Motor neuron (in vitro differentiated cells): Measurements from ENCODE around the gene LRRC57. TPM values are rescaled to one million over a fixed set of nuclear protein-coding genes. Genes with fewer than 3 reads are reported as not detected.

Experiments used
- ATAC-seq, 8 experiments: fragments of 200-7000 bp; cut with Tn5 transposase; replicated peaks in 6 of 8; 2 replicates each; pipeline ENCODE4 v1.8.0; 2021; ENCODE audit warnings: mild to moderate bottlenecking in 8 of 8, moderate library complexity in 8 of 8
- H3K27ac ChIP-seq, 2 donors: fragments of 250-450 bp; sonication (Bioruptor Pico); 2 replicates each; pipeline ENCODE4 v1.9.0; 2021; ENCODE audit warnings: antibody characterized with exemption in 2 of 2, mild to moderate bottlenecking in 2 of 2, moderate library complexity in 1 of 2
- H3K4me1 ChIP-seq, 2 donors: fragments of 250-450 bp; sonication (Bioruptor Pico); replicated peaks in 1 of 2; 2 replicates each; pipeline ENCODE4 v1.6.1; 2021; ENCODE audit warnings: antibody characterized with exemption in 2 of 2, mild to moderate bottlenecking in 2 of 2, moderate library complexity in 1 of 2
- H3K4me3 ChIP-seq, 5 donors: fragments of 250-450 bp; sonication (Bioruptor Pico); 2 replicates each; pipeline ENCODE4 v1.9.0; 2021; ENCODE audit warnings: antibody characterized with exemption in 5 of 5, mild to moderate bottlenecking in 5 of 5, moderate library complexity in 4 of 5
- WGBS, 10 experiments: fragments of 450-650 bp; shearing (Covaris generic); methylation state at CpG; one replicate each; pipeline ENCODE4 v1.0.0; 2022; 5-methylcytosine and 5-hydroxymethylcytosine counted together
- in situ Hi-C, 9 experiments: fragments of 400-800 bp; cut with MboI; loops; one replicate each; pipeline ENCODE4 v1.15.0; 2021; ENCODE audit warnings: low sequenced_read_pairs in 9 of 9, low pct_unique_long_range_greater_than_20kb in 2 of 9; ENCODE audit not compliant: unreplicated experiment in 9 of 9
- total RNA-seq, 8 experiments: library from RNA; unstranded; fragments of 300-600 nt; gene quantifications; 2 replicates each; pipeline versions ENCODE4 v1.2.3 to v1.2.4, GENCODE V29; 2022

The LRRC57 gene
- total RNA-seq, 8 experiments from 2014 or later: 9.0 to 28.8 (median 15.0) TPM

DNA sequence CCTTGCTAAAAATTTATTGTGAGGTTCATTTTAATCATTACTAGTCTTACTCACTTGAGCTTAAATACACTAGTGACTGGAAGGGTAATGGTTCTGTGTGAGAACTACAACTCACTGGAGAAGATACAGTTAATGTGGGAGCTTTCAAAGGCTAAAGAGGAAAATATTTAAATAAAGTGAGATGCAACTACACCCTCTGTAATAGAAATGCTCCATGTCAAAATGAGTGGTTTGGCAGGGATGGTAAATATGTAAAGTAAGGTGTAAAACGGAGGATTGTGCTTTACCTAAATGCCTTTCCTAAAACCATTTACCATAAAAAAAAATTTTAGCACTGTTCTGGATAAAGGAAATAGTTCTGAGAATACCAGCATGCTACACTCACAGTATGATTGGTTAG lies 15.3 kb downstream of the LRRC57 start:
- in situ Hi-C loops: no loop called here
- no peaks in the 10 kb centered on the region for H3K4me1 ChIP-seq
- no peak overlapping the region for H3K27ac ChIP-seq
- ATAC-seq: peak in 2 of 8 experiments; percentile 56 to 57
- H3K4me3 ChIP-seq: no peak overlapping the region
- 0 to 88% (median 60%) methylated on average over 1 of the region's 1 CpG; no CpG with 5 or more reads in 3 of the 10 experiments for WGBS, 10 experiments

DNA sequence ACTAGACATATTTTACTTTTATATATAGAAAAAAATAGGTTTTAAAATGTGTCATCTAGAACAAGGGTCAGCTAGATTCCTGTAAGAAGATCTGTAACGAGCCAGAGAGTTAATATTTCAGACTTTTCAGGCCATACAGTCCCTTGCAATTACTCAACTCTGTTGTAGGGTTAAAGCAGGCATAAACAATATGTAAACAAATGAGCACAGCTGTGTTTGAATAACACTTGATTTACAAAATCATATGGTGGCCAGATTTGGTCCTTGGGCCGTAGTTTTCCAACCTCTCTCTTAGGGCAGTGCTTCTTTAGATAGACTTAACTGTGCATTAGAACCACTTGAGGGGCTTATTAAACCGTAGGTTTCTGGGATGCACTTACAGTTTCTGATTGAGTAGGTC lies 19.6 kb downstream of the LRRC57 start:
- H3K4me1 ChIP-seq: no peaks in the 10 kb centered on the region
- 0 to 100% (median 80%) methylated on average over 1 to 3 of the region's 3 CpGs; no CpG with 5 or more reads in 1 of the 10 experiments for WGBS, 10 experiments
- in situ Hi-C loops: no loop called here
- no peak overlapping the region for H3K27ac ChIP-seq
- peak in 3 of 8 experiments; percentile 57 to 93 (median 89) for ATAC-seq
- no peak overlapping the region for H3K4me3 ChIP-seq

DNA sequence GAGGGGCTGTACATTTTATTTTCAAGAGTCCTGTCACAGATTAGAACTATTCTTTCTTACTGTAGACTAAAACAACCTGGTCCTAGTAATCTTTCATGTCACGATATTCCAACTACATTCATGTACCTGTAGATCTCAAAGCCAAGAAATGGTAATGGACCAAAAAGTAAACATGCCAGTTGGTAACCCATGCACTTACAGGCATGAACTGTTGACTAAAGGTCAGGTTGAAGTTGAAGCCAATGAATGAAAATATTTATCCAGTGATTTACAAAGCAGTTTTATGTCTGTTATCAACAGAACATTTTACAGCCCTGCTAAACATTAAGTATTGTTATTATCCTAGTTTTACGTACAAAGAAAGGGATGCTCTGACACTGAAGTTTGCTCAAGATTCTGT lies 25.3 kb downstream of the LRRC57 start:
- ATAC-seq: no peak
- Histone ChIP-seq H3K4me3 (no peak overlapping the region), H3K27ac (no peak overlapping the region), H3K4me1 (no peaks in the 10 kb centered on the region)
- in situ Hi-C loops: no loop called here
- 74 to 100% (median 100%) methylated on average over 1 to 2 of the region's 2 CpGs; no CpG with 5 or more reads in 1 of the 10 experiments for WGBS, 10 experiments

DNA sequence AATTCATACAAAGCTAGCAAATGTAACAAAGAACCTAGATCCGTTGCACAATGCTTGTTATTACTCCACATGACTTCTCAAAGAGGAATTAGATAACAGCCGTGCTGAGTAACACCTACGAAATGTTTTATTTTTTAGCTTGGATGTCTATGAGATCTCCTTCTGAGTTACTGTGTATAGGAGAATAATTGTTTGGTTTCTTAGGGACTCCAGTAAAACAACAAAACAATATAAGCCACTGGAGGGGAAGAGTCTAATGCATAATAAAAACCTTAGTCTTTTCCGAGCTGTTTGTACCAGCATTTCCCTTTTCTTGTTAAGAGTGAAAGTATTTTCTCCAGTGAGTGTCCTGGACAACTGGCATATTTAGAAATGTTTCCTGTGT lies 37.6 kb downstream of the LRRC57 start:
- no peak for ATAC-seq
- H3K27ac ChIP-seq: no peak overlapping the region
- no peak overlapping the region for H3K4me3 ChIP-seq
- in situ Hi-C loops: no loop called here
- WGBS, 10 experiments: 79 to 100% (median 93%) methylated on average over 1 to 4 of the region's 4 CpGs; no CpG with 5 or more reads in 1 of the 10 experiments
- no peaks in the 10 kb centered on the region for H3K4me1 ChIP-seq

DNA sequence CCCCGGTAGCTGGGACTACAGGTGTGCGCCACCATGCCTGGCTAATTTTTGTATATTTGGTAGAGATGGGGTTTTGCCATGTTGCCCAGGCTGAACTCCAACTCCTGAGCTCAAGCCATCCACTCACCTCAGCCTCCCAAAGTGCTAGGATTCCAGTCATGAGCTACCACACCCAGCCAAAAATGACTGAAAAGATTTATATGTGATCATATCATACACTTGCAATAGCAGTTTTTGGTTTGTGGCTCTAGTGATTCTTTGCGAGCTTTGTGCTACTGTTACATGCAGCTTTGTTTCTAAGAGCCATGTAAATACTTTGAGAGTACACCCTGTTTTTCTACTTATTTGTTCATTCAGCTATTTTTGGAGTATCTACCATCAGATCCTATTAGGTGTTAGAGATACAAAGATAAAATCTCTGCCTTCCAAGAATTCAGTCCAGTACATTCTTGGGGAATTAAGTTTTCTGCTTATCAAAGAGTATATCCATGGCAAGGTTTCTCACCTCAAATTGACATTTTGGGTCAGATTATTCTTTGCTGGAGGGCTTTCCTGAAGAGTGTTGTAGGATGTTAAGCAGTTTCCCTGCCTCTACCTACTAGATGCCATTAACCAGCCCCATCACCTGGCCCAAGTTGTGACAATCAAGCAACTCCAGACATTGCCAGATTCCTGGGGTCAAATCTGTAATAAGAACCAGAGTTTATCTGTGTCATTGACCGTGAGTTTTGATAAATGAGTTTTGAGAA lies 38.2 kb downstream of the LRRC57 start:
- Histone ChIP-seq H3K4me3 (no peak overlapping the region), H3K27ac (no peak overlapping the region), H3K4me1 (no peaks in the 10 kb centered on the region)
- no peak for ATAC-seq
- in situ Hi-C loops: no loop called here
- 89 to 100% (median 100%) methylated on average over 1 to 4 of the region's 4 CpGs for WGBS, 10 experiments

DNA sequence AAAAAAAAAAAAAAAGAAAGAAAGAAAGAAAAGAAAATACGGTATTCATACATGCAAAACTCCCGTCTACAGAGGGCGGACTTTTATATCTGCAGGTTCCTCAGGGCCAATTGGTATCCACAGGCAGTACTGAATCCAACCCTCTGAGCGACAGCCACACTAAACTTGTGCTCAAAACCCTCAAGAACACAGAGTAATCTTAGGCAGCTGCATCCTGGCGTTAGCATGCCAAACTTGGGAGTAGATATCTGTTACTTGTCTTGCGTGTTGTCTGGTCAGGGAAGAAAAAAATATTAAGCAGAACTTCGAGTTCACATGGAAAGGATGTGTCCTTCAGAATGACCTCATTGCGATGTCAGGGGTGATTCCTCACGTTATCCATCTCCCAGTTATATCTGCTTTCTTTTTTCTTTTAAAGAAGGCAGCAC lies 40.3 kb downstream of the LRRC57 start:
- no peak overlapping the region for H3K4me3 ChIP-seq
- in situ Hi-C loops: no loop called here
- WGBS, 10 experiments: 35 to 90% (median 68%) methylated on average over 2 to 9 of the region's 9 CpGs
- H3K4me1 ChIP-seq: no peaks in the 10 kb centered on the region
- no peak overlapping the region for H3K27ac ChIP-seq
- ATAC-seq: peak in 2 of 8 experiments; percentile 52 to 62

DNA sequence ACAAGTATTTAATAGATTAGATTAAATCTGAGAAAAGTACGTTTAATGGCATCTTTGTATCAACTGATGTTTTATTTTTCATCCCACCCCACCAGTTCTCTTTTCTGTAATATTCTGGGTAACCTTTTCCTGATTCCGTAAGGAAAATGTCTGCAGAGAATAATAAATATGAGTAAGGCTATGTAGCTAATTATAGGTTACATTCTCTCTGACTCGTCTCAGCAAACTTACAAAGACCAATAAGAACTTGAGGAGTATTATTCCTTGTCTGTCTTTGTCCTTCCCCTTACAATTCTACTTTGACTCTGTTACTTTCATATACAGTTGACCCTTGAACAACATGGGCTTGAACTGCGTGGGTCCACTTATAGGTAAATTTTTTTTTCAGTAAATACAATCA lies 41.1 kb downstream of the LRRC57 start:
- in situ Hi-C loops: no loop called here
- no peaks in the 10 kb centered on the region for H3K4me1 ChIP-seq
- H3K4me3 ChIP-seq: no peak overlapping the region
- ATAC-seq: no peak
- no peak overlapping the region for H3K27ac ChIP-seq
- WGBS, 10 experiments: 78 to 100% (median 87%) methylated on average over 1 to 4 of the region's 4 CpGs; no CpG with 5 or more reads in 2 of the 10 experiments

DNA sequence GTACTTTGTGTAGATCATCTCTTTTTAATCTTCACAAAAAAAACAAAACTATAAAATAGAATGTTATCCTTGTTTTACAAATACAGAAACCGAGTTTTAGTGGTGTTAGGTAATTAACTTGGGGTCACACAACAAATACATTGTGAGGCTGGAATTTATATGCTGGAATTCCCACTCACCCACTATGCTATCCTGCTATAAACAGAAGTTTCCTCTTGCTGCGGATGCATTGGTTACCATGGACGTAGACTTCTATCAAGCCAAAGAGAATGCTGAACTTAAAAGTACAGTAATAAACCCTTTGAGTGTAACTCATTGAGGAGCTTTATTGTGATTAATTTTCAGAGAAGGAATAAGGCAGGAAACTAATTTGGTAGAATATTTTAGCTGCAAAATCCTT lies 44.0 kb downstream of the LRRC57 start:
- 39 to 100% (median 79%) methylated on average over 1 to 3 of the region's 3 CpGs for WGBS, 10 experiments
- no peak overlapping the region for H3K27ac ChIP-seq
- in situ Hi-C loops: no loop called here

DNA sequence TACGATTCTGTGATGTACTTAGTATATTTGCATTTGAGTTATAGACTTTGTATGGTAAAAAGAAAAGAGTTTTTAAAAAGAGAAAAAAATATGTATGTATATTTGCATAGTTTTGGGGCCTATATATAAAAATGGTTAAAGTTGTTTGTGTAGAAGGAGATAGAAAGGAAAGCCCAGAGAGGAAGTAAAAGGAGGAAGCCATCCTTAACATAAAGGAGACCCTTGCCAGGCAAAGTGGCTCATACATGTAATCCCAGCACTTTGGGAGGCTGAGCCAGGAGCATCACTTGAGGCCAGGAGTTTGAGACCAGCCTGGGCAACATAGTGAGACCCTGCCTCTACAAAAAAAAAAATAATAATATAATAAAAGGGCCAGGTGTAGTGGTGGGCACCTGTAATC lies 44.8 kb downstream of the LRRC57 start:
- 70 to 100% (median 93%) methylated on average over 1 of the region's 1 CpG; no CpG with 5 or more reads in 2 of the 10 experiments for WGBS, 10 experiments
- in situ Hi-C loops: no loop called here
- no peak overlapping the region for H3K4me3 ChIP-seq
- no peak overlapping the region for H3K27ac ChIP-seq
- ATAC-seq: no peak
- no peaks in the 10 kb centered on the region for H3K4me1 ChIP-seq

More for the DNA sequence above, 44.0 kb downstream of the LRRC57 start:
- no peak for ATAC-seq
- Histone ChIP-seq H3K4me1 (no peaks in the 10 kb centered on the region), H3K4me3 (no peak overlapping the region)

DNA sequence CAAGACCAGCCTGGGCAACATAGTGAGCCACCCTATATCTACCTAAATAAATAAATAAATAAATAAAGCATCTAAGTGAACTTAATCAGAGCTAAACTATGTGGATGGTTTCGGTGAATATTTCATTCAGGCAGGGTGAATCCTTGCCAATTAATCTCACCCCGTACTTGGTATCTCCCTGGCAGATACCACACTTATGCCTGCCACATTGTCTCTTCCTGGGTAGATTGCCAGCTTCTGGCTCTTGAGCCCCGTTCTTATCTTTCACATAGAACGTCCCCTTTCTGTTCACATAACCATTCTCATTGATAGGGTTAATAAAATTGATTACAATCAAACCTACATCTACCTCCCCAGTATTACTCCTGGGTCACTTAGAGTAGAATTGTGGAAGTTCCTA lies 46.1 kb downstream of the LRRC57 start:
- H3K4me1 ChIP-seq: no peaks in the 10 kb centered on the region
- no peak overlapping the region for H3K4me3 ChIP-seq
- no peak for ATAC-seq
- 65 to 100% (median 93%) methylated on average over 1 to 4 of the region's 4 CpGs; no CpG with 5 or more reads in 3 of the 10 experiments for WGBS, 10 experiments
- in situ Hi-C loops: no loop called here
- H3K27ac ChIP-seq: no peak overlapping the region

DNA sequence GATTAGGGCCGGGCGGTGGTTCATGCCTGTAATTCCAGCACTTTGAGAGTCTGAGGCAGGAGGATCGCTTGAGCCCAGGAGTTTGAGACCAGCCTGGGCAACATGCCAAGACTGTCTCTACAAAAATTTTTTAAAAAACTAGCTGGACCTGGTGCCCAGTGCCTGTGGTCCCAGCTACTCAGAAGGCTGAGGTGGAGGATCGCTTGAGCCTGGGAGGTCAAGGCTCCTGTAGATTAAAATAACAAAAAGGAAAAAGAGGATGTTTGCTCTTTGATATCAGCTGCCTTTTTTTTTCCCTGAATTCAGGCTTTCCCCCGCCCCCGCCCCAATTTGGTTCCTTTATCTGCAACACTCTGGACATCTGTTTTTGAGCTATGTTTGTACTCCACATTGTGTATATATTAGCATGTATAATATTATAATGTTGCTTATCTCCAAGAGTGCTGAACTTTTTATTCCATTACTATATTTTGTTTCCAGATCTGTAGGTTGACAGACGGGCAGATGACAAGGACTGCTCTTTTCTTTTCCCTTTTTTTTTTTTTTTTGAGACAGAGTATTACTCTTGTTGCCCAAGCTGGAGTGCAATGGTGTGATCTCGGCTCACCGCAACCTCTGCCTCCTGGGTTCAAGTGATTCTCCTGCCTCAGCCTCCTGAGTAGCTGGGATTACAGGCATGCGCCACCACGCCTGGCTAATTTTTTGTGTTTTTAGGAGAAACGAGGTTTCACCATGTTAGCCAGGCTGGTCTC lies 48.6 kb downstream of the LRRC57 start:
- H3K27ac ChIP-seq: no peak overlapping the region
- in situ Hi-C loops: no loop called here
- 50 to 100% (median 81%) methylated on average over 1 to 6 of the region's 12 CpGs for WGBS, 10 experiments
- H3K4me3 ChIP-seq: no peak overlapping the region
- peaks cover 0 to 6% of the 10 kb centered on the region in 2 donors for H3K4me1 ChIP-seq
- ATAC-seq: no peak

DNA sequence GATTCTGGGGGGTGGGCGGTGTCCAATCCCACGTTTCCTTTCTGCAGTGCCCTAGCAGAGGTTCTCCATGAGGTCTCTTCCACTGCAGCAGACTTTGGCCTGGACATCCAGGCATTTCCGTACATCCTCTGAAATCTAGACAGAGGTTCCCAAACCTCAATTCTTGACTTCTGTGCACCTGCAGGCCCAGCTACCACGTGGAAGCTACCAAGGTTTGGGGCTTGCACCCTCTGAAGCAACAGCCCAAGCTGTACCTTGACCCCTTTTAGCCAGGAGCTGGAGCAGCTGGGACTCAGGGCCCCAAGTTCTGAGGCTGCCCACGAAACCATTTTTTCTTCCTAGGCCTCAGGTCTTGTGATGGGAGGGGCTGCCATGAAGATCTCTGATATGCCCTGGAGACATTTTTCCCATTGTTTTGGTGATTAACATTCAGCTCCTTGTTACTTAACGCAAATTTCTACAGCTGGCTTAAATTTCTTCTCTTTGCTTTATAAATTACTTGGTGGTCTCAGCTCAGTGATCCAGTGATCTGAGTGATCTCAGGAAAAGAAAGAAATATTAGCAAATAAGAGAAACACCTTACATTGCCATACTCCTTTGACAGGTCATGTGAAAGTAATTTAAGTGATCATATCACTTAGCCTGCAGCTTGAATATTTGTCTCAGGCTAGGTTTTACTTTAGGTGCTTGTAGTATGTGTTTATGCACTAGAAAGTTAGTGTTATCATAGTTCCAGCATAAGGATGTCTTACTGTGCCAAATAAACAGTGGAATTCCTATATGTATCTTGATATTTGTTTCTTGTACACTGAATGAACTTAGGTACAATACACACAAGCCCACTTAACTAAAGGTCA lies 50.2 kb downstream of the LRRC57 start:
- no peak overlapping the region for H3K27ac ChIP-seq
- peak in 1 of 8 experiments; percentile 1 for ATAC-seq
- in situ Hi-C loops: no loop called here
- no peak overlapping the region for H3K4me3 ChIP-seq
- peaks cover 2 to 11% of the 10 kb centered on the region in 2 donors for H3K4me1 ChIP-seq
- WGBS, 10 experiments: 0 to 100% (median 91%) methylated on average over 1 to 4 of the region's 6 CpGs
